GM12878 (cell line): ENCODE measurements around the gene PGAM1. TPM values are rescaled to one million over a fixed set of nuclear protein-coding genes. Genes with fewer than 3 reads are reported as not detected.

Source experiments
- ATAC-seq: fragments of 200-7000 bp; cut with Tn5 transposase; 3 replicates; pipeline ENCODE4 v1.9.1; 2020; ENCODE audit warnings: mild to moderate bottlenecking, moderate library complexity
- BruUV-seq: library from RNA; stranded (reverse); fragments of 400-500 nt; replicated peaks from 2 replicates; lab custom pipeline; 2021; lab: Mats Ljungman, UMichigan
- CTCF ChIA-PET: fragments of 300-600 bp; sonication (Branson Sonifier 250); formaldehyde crosslinking; extraction: SDS; loops from one replicate; lab custom pipeline; 2021; ENCODE audit warnings: inconsistent platforms; lab: Yijun Ruan, JAX
- POLR2A ChIA-PET: fragments of 350-600 bp; formaldehyde crosslinking; extraction: SDS; loops from one replicate; lab custom pipeline; 2021; ENCODE audit warnings: inconsistent platforms; lab: Charles Lee
- RAD21 ChIA-PET: fragments of 300-600 bp; sonication (Branson Sonifier 250); formaldehyde crosslinking; loops from one replicate; lab custom pipeline; 2023; ENCODE audit warnings: antibody characterized with exemption; ENCODE audit not compliant: unreplicated experiment; lab: Charles Lee
- SMC1A ChIA-PET: fragments of 300-600 bp; sonication (Branson Sonifier 250); formaldehyde crosslinking; loops from one replicate; lab custom pipeline; 2023; ENCODE audit not compliant: unreplicated experiment, uncharacterized antibody; lab: Charles Lee
- DNase-seq: peaks from one replicate; pipeline ENCODE4 v3.0.0-alpha.2; 2011; ENCODE audit warnings: low read depth, low spot score
- FAIRE-seq: peaks from 3 replicates; lab custom pipeline; 2011; peaks lifted over from hg19 to GRCh38; lab: Jason Lieb, UNC
- H2AFZ ChIP-seq: 2 replicates; pipeline ENCODE4 v1.6.0; 2011; ENCODE audit warnings: low read depth, low read length, control low read depth; ENCODE audit not compliant: control insufficient read depth
- H3K27ac ChIP-seq: 2 replicates; pipeline ENCODE4 v1.5.1; 2011; ENCODE audit warnings: control low read depth; ENCODE audit not compliant: control insufficient read depth, insufficient read depth
- H3K27me3 ChIP-seq, 2 experiments: replicated peaks in 1 of 2; 2 replicates each; pipeline versions ENCODE4 v1.6.0 to v1.6.1; 2011; ENCODE audit warnings: low read length in 1 of 2; ENCODE audit not compliant: control insufficient read depth in 2 of 2, insufficient read depth in 2 of 2
- H3K36me3 ChIP-seq, 2 experiments: 2 replicates each; pipeline ENCODE4 v1.5.1; 2011; ENCODE audit warnings: low read length in 1 of 2; ENCODE audit not compliant: control insufficient read depth in 2 of 2, insufficient read depth in 2 of 2
- H3K4me1 ChIP-seq: 2 replicates; pipeline ENCODE4 v1.6.1; 2011; ENCODE audit warnings: mild to moderate bottlenecking, low read length, moderate library complexity, mixed read lengths; ENCODE audit not compliant: control insufficient read depth, insufficient read depth
- H3K4me2 ChIP-seq: 2 replicates; pipeline ENCODE4 v1.6.0; 2011; ENCODE audit warnings: control low read depth; ENCODE audit not compliant: control insufficient read depth, insufficient read depth
- H3K4me3 ChIP-seq: fragments of 200-600 bp; sonication (generic); 2 replicates; pipeline ENCODE4 v1.5.1; 2016
- H3K79me2 ChIP-seq: 2 replicates; pipeline ENCODE4 v1.6.0; 2011; ENCODE audit warnings: low read length; ENCODE audit not compliant: control insufficient read depth, insufficient read depth
- H3K9ac ChIP-seq: 2 replicates; pipeline ENCODE4 v1.8.0; 2011; ENCODE audit warnings: low read length, control low read depth, mixed read lengths; ENCODE audit not compliant: control insufficient read depth, insufficient read depth
- H3K9me3 ChIP-seq: replicated peaks from 3 replicates; pipeline ENCODE4 v1.5.1; 2011; ENCODE audit warnings: mild to moderate bottlenecking, low read length; ENCODE audit not compliant: control insufficient read depth, insufficient read depth
- H4K20me1 ChIP-seq: 2 replicates; pipeline ENCODE4 v1.6.0; 2011; ENCODE audit not compliant: control insufficient read depth, insufficient read depth
- BCLAF1 ChIP-seq: fragments of 450-650 bp; IDR thresholded peaks from 2 replicates; pipeline ENCODE4 v1.6.1; 2017; ENCODE audit warnings: antibody characterized with exemption, mild to moderate bottlenecking, moderate library complexity
- CBX3 ChIP-seq: fragments of 200-600 bp; sonication (generic); IDR thresholded peaks from 2 replicates; pipeline ENCODE4 v1.6.1; 2016; ENCODE audit warnings: low read depth, borderline replicate concordance
- E4F1 ChIP-seq: fragments of 450-650 bp; IDR thresholded peaks from 2 replicates; pipeline ENCODE4 v1.6.1; 2018; ENCODE audit warnings: borderline replicate concordance, mild to moderate bottlenecking; ENCODE audit not compliant: partially characterized antibody
- MXI1 ChIP-seq: fragments of 150-350 bp; IDR thresholded peaks from 2 replicates; pipeline ENCODE4 v1.6.1; 2011; ENCODE audit warnings: low read depth, mild to moderate bottlenecking, inconsistent platforms, low read length, improper control_type of control experiment
- NFIC ChIP-seq: IDR thresholded peaks from 2 replicates; pipeline ENCODE4 v1.6.1; 2012; ENCODE audit warnings: low read depth, mild to moderate bottlenecking, inconsistent platforms, low read length, moderate library complexity
- SMARCA5 ChIP-seq: fragments of 450-650 bp; IDR thresholded peaks from 2 replicates; pipeline ENCODE4 v1.6.1; 2017; ENCODE audit warnings: mild to moderate bottlenecking
- ZZZ3 ChIP-seq: IDR thresholded peaks from 2 replicates; pipeline ENCODE4 v1.6.1; 2011; ENCODE audit warnings: low read depth; ENCODE audit not compliant: control insufficient read depth, insufficient read length
- WGBS: methylation state at CpG from one replicate; pipeline ENCODE4 v1.1.6; 2016; ENCODE audit warnings: low lambda C conversion rate; ENCODE audit not compliant: insufficient replicate concordance, insufficient coverage; ENCODE audit errors: missing lambda C conversion rate; 5-methylcytosine and 5-hydroxymethylcytosine counted together
- in situ Hi-C: fragments of 300-500 bp; cut with MboI; formaldehyde crosslinking; loops from 9 replicates; pipeline ENCODE4 v1.14.3; 2018; ENCODE audit warnings: mixed read lengths
- intact Hi-C: fragments of 100-400 bp; cut with micrococcal nuclease; formaldehyde crosslinking; loops from one replicate; pipeline ENCODE4 v1.14.2; 2022; ENCODE audit not compliant: unreplicated experiment
- polyA plus RNA-seq, 11 experiments: library from polyadenylated mRNA; depleted of rRNA in 4 of 11; unstranded in 6 of 11; stranded (reverse) in 5 of 11; fragments of >200 nt; fragmentation: Nextera tagmentation in 4 of 11; fragmentation: Illumina TruSeq in 1 of 11; extraction: Ambion mirVana in 4 of 11; extraction: Trizol in 1 of 11; gene quantifications; 1 replicate in 1 of 11; 2 replicates in 10 of 11; pipeline versions ENCODE4 v1.2.1 to v1.2.3, GENCODE V29; 2011 to 2016; ENCODE audit warnings: inconsistent platforms in 2 of 11, missing spikeins in 2 of 11, low read depth in 1 of 11
- total RNA-seq, 4 experiments: library from RNA; depleted of rRNA in 3 of 4; stranded (reverse); fragments of >200 nt in 3 of 4; fragmentation: Illumina TruSeq in 1 of 4; extraction: Trizol in 1 of 4; gene quantifications; 2 replicates each; pipeline versions ENCODE4 v1.2.1 to v1.2.3, GENCODE V29; 2013 to 2021
- TF ChIP-seq, protein P1 (sequence below): fragments of 450-650 bp; IDR thresholded peaks from 2 replicates; pipeline ENCODE4 v1.6.1; 2017; ENCODE audit warnings: mild to moderate bottlenecking, low read depth, inconsistent platforms; ENCODE audit not compliant: poor library complexity, severe bottlenecking
- TF ChIP-seq, protein P2 (sequence below): fragments of 150-350 bp; IDR thresholded peaks from 2 replicates; pipeline ENCODE4 v1.6.1; 2014; ENCODE audit warnings: mild to moderate bottlenecking, low read depth, low read length

The PGAM1 gene
- total and polyA plus RNA-seq, 10 of the 15 experiments (the other 5 are each of a cell fraction or from before 2014, with no cell fraction given) = 115 to 1,362 (median 744) TPM

GRCh38 chr10:97381626-97382025 is 44.4 kb upstream of the PGAM1 start (continued):
- TF ChIP-seq BCLAF1 = no peak

DNA sequence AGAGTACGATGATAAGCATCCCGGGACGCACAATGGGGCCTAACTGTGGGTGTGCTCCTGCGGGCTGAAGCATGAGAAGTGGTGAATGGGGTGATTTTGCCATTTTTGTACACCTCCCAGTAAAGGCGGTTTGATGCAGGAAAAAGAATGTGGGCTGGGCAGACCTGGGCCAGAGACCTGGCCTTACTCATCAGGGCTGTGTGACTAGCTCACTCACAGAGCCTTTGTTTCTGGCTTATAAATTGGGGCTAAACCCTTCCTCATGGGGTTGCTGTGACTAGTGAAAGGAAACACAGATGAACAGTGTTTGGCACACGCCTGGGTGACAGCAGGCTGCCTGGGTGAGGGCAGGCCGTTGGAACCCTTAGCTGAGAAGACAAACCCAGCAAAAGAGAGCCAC is 42.8 kb upstream of the PGAM1 start:
- Histone ChIP-seq H3K4me2 (no peak overlapping the region), H3K36me3 (peaks cover 7 to 22% of the 10 kb centered on the region in 2 experiments; a peak in 3 of 4 replicates), H3K79me2 (no peaks in the 10 kb centered on the region), H3K4me1 (no peaks in the 10 kb centered on the region), H3K27ac (no peak overlapping the region), H3K27me3 (no peaks in the 10 kb centered on the region), H3K9ac (no peak overlapping the region), H4K20me1 (no peaks in the 10 kb centered on the region), H3K9me3 (no peaks in the 10 kb centered on the region), H3K4me3 (no peak overlapping the region), H2AFZ (no peak overlapping the region)
- DNase-seq (no peak), ATAC-seq (no peak), FAIRE-seq (no peak)
- intact Hi-C loops (no loop called here), in situ Hi-C loops (no loop called here)
- WGBS = 98% methylated on average over 7 of the region's 7 CpGs
- CTCF ChIA-PET = no interaction called here
- RAD21 ChIA-PET = no interaction called here
- POLR2A ChIA-PET = no interaction called here
- SMC1A ChIA-PET = no interaction called here
- BruUV-seq = no TSS peak
- TF ChIP-seq MXI1 (no peak), NFIC (no peak), SMARCA5 (no peak), E4F1 (no peak), ZZZ3 (no peak), CBX3 (no peak)
- TF ChIP-seq, protein P1, sequence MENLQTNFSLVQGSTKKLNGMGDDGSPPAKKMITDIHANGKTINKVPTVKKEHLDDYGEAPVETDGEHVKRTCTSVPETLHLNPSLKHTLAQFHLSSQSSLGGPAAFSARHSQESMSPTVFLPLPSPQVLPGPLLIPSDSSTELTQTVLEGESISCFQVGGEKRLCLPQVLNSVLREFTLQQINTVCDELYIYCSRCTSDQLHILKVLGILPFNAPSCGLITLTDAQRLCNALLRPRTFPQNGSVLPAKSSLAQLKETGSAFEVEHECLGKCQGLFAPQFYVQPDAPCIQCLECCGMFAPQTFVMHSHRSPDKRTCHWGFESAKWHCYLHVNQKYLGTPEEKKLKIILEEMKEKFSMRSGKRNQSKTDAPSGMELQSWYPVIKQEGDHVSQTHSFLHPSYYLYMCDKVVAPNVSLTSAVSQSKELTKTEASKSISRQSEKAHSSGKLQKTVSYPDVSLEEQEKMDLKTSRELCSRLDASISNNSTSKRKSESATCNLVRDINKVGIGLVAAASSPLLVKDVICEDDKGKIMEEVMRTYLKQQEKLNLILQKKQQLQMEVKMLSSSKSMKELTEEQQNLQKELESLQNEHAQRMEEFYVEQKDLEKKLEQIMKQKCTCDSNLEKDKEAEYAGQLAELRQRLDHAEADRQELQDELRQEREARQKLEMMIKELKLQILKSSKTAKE = no peak
- TF ChIP-seq, protein P2, sequence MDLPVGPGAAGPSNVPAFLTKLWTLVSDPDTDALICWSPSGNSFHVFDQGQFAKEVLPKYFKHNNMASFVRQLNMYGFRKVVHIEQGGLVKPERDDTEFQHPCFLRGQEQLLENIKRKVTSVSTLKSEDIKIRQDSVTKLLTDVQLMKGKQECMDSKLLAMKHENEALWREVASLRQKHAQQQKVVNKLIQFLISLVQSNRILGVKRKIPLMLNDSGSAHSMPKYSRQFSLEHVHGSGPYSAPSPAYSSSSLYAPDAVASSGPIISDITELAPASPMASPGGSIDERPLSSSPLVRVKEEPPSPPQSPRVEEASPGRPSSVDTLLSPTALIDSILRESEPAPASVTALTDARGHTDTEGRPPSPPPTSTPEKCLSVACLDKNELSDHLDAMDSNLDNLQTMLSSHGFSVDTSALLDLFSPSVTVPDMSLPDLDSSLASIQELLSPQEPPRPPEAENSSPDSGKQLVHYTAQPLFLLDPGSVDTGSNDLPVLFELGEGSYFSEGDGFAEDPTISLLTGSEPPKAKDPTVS = no peak
